HEK293 (cell line): Measurements from ENCODE around the gene SLC7A1.

Experiments used
- CTCF ChIA-PET: fragments of 350-600 bp; formaldehyde crosslinking; extraction: SDS; loops from one replicate; lab custom pipeline; 2021; ENCODE audit warnings: antibody characterized with exemption; lab: Yijun Ruan, JAX
- POLR2A ChIA-PET: fragments of 300-600 bp; formaldehyde crosslinking; extraction: SDS; loops from one replicate; lab custom pipeline; 2020; ENCODE audit warnings: antibody characterized with exemption, inconsistent platforms; lab: Yijun Ruan, JAX
- H3K27ac ChIP-seq: fragments of 200-500 bp; sonication (Bioruptor generic); 2 replicates; pipeline ENCODE4 v1.5.1; 2014; ENCODE audit warnings: low read depth, low read length, control low read depth, inconsistent platforms; ENCODE audit errors: extremely low read depth
- H3K36me3 ChIP-seq, 2 experiments: fragments of 200-500 bp in 1 of 2; sonication (Bioruptor generic) in 1 of 2; 1 replicate in 1 of 2; 2 replicates in 1 of 2; pipeline ENCODE4 v1.5.1; 2014 to 2017; ENCODE audit warnings: inconsistent platforms in 2 of 2, low read length in 2 of 2; ENCODE audit not compliant: control insufficient read depth in 2 of 2, insufficient read depth in 1 of 2
- H3K4me1 ChIP-seq: fragments of 200-500 bp; sonication (Bioruptor generic); 2 replicates; pipeline ENCODE4 v1.5.1; 2014; ENCODE audit warnings: mild to moderate bottlenecking, low read length, inconsistent platforms; ENCODE audit not compliant: control insufficient read depth, insufficient read depth
- H3K4me3 ChIP-seq: 2 replicates; pipeline ENCODE4 v1.5.1; 2011; ENCODE audit warnings: low read depth, mild to moderate bottlenecking, control low read depth, low read length, moderate library complexity
- H3K9me3 ChIP-seq: fragments of 200-500 bp; sonication (Bioruptor generic); 2 replicates; pipeline ENCODE4 v1.5.1; 2014; ENCODE audit warnings: low read depth, low read length, inconsistent platforms; ENCODE audit not compliant: control insufficient read depth, insufficient read depth
- HOXD13 ChIP-seq: sonication (generic); formaldehyde crosslinking; IDR thresholded peaks from 2 replicates; pipeline ENCODE4 v1.8.0; 2022; ENCODE audit warnings: missing genetic modification reagents, borderline replicate concordance
- INSM2 ChIP-seq: fragments of 450-650 bp; formaldehyde crosslinking; IDR thresholded peaks from 2 replicates; pipeline ENCODE4 v1.5.1; 2016; ENCODE audit warnings: missing biosample characterization, missing genetic modification characterization
- MEIS1 ChIP-seq: sonication (generic); formaldehyde crosslinking; IDR thresholded peaks from 2 replicates; pipeline ENCODE4 v1.8.1; 2022; ENCODE audit warnings: missing genetic modification reagents, mild to moderate bottlenecking, borderline replicate concordance
- MZF1 ChIP-seq: fragments of 450-650 bp; formaldehyde crosslinking; IDR thresholded peaks from 2 replicates; pipeline ENCODE4 v1.5.1; 2017; ENCODE audit warnings: missing biosample characterization, missing genetic modification characterization, borderline replicate concordance
- PRDM10 ChIP-seq: fragments of 450-650 bp; formaldehyde crosslinking; IDR thresholded peaks from 2 replicates; pipeline ENCODE4 v1.5.1; 2016; ENCODE audit warnings: missing biosample characterization, missing genetic modification characterization
- SETDB1 ChIP-seq: IDR thresholded peaks from one replicate; pipeline ENCODE4 v1.6.1; 2017; ENCODE audit warnings: mild to moderate bottlenecking, low read length, moderate library complexity, mixed read lengths; ENCODE audit not compliant: insufficient read length
- ZBTB11 ChIP-seq: fragments of 450-650 bp; formaldehyde crosslinking; conservative IDR thresholded peaks from 2 replicates; pipeline ENCODE4 v1.5.1; 2016; ENCODE audit warnings: low read depth, missing biosample characterization, missing genetic modification characterization
- ZBTB7A ChIP-seq: fragments of 450-650 bp; formaldehyde crosslinking; IDR thresholded peaks from 2 replicates; pipeline ENCODE4 v1.5.1; 2016; ENCODE audit warnings: low read depth, missing biosample characterization, missing genetic modification characterization
- ZFP3 ChIP-seq: fragments of 450-650 bp; formaldehyde crosslinking; IDR thresholded peaks from 2 replicates; pipeline ENCODE4 v1.5.1; 2016; ENCODE audit warnings: low read depth, missing biosample characterization, missing genetic modification characterization
- ZNF10 ChIP-seq: fragments of 450-650 bp; formaldehyde crosslinking; IDR thresholded peaks from 2 replicates; pipeline ENCODE4 v1.5.1; 2017; ENCODE audit warnings: missing biosample characterization, missing genetic modification characterization
- ZNF155 ChIP-seq: fragments of 450-650 bp; formaldehyde crosslinking; IDR thresholded peaks from 2 replicates; pipeline ENCODE4 v1.5.1; 2016; ENCODE audit warnings: missing biosample characterization, missing genetic modification characterization
- ZNF19 ChIP-seq: fragments of 450-650 bp; formaldehyde crosslinking; IDR thresholded peaks from 2 replicates; pipeline ENCODE4; 2016; ENCODE audit warnings: missing biosample characterization, missing genetic modification characterization, low read depth
- ZNF266 ChIP-seq: fragments of 450-650 bp; formaldehyde crosslinking; IDR thresholded peaks from 2 replicates; pipeline ENCODE4 v1.5.1; 2016; ENCODE audit warnings: missing biosample characterization, missing genetic modification characterization, low read depth
- ZNF280C ChIP-seq: fragments of 450-650 bp; formaldehyde crosslinking; IDR thresholded peaks from 2 replicates; pipeline ENCODE4 v1.5.1; 2016; ENCODE audit warnings: missing biosample characterization, missing genetic modification characterization
- ZNF280D ChIP-seq: fragments of 450-650 bp; formaldehyde crosslinking; IDR thresholded peaks from 2 replicates; pipeline ENCODE4 v1.5.1; 2016; ENCODE audit warnings: missing biosample characterization, missing genetic modification characterization
- ZNF350 ChIP-seq: fragments of 450-650 bp; formaldehyde crosslinking; IDR thresholded peaks from 2 replicates; pipeline ENCODE4 v1.5.0; 2017; ENCODE audit warnings: missing biosample characterization, mild to moderate bottlenecking, missing genetic modification characterization
- ZNF354C ChIP-seq: fragments of 450-650 bp; formaldehyde crosslinking; IDR thresholded peaks from 2 replicates; pipeline ENCODE4 v1.5.1; 2016; ENCODE audit warnings: missing biosample characterization, missing genetic modification characterization, low read depth, borderline replicate concordance
- ZNF37A ChIP-seq: fragments of 450-650 bp; IDR thresholded peaks from 2 replicates; pipeline ENCODE4 v1.5.1; 2018; ENCODE audit warnings: missing biosample characterization, missing genetic modification characterization
- ZNF473 ChIP-seq: fragments of 450-650 bp; formaldehyde crosslinking; IDR thresholded peaks from 2 replicates; pipeline ENCODE4 v1.5.1; 2017; ENCODE audit warnings: missing biosample characterization, missing genetic modification characterization
- ZNF548 ChIP-seq: fragments of 450-650 bp; formaldehyde crosslinking; IDR thresholded peaks from 2 replicates; pipeline ENCODE4 v1.5.1; 2016; ENCODE audit warnings: missing biosample characterization, missing genetic modification characterization
- ZNF558 ChIP-seq: fragments of 450-650 bp; formaldehyde crosslinking; IDR thresholded peaks from 2 replicates; pipeline ENCODE4 v1.5.1; 2016; ENCODE audit warnings: missing biosample characterization, missing genetic modification characterization
- ZNF664 ChIP-seq: fragments of 450-650 bp; formaldehyde crosslinking; IDR thresholded peaks from 2 replicates; pipeline ENCODE4 v1.5.1; 2016; ENCODE audit warnings: missing biosample characterization, missing genetic modification characterization

The SLC7A1 gene

GRCh38 chr13:29464105-29464679, 131.3 kb downstream of the SLC7A1 start (continued):
- TF ChIP-seq ZNF10 (tag by site-specific recombination) (no peak), ZNF354C (no peak), ZFP3 (tag by site-specific recombination) (no peak), ZBTB7A (tag by site-specific recombination) (no peak), INSM2 (tag by site-specific recombination) (no peak), ZNF37A (tag by site-specific recombination) (no peak), ZNF280D (tag by site-specific recombination) (no peak), ZNF350 (no peak), ZNF473 (no peak)

GRCh38 chr13:29459813-29460355, 135.6 kb downstream of the SLC7A1 start:
- H3K36me3 ChIP-seq, result no peaks in the 10 kb centered on the region
- no peak overlapping the region for H3K27ac ChIP-seq
- H3K9me3 ChIP-seq, result no peaks in the 10 kb centered on the region
- H3K4me3 ChIP-seq, result no peak overlapping the region
- no peaks in the 10 kb centered on the region for H3K4me1 ChIP-seq
- CTCF ChIA-PET, result no interaction called here
- POLR2A ChIA-PET, result no interaction called here
- TF ChIP-seq MZF1, result no peak
- no peak for TF ChIP-seq ZNF155 (tag by site-specific recombination)
- TF ChIP-seq ZNF558 (tag by site-specific recombination), result no peak
- TF ChIP-seq ZNF280C (tag by site-specific recombination), result no peak
- TF ChIP-seq ZNF664, result no peak
- TF ChIP-seq ZNF548 (tag by site-specific recombination), result no peak
- TF ChIP-seq HOXD13 (CRISPR knock-in tag), result no peak
- no peak for TF ChIP-seq PRDM10 (tag by site-specific recombination)
- TF ChIP-seq MEIS1 (CRISPR knock-in tag), result no peak
- TF ChIP-seq ZBTB11 (tag by site-specific recombination), result no peak
- TF ChIP-seq ZNF19, result no peak
- no peak for TF ChIP-seq SETDB1
- TF ChIP-seq ZNF266 (tag by site-specific recombination), result no peak
